LNCaP clone FGC (cell line): Measurements from ENCODE around the gene PRIMA1.

Experiments used
- DNase-seq: peaks from one replicate; pipeline ENCODE4 v3.0.0-alpha.2; 2011; ENCODE audit warnings: low read depth
- H3K4me3 ChIP-seq: 2 replicates; pipeline ENCODE4 v1.5.1; 2011; ENCODE audit warnings: mild to moderate bottlenecking, low read depth, low read length, control low read depth
- TF ChIP-seq, protein P1 (sequence below): IDR thresholded peaks from 2 replicates; pipeline ENCODE4 v1.5.1; 2012; ENCODE audit warnings: mild to moderate bottlenecking; ENCODE audit not compliant: control insufficient read depth, insufficient read depth; ENCODE audit errors: extremely low read depth

The PRIMA1 gene

DNA sequence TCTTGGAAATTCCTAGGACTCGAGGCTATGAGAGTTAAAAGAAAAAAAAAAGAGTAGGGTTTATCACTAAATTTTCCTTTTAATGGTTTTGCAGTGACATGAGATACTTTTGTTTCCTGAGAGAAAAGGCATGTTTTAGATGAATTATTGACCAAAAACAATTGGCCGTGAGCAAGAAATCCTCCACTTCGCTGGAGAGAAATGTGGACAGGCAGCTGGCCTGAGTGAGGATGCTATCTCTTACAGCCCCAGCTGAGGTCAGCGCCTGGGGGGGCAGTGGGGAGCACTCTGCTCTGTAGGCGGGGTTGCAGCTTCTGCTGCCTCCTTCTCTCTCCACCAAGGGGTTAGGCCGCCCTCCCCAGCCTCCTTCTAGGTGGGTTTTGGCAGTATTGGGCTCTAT, 54.7 kb downstream of the PRIMA1 start:
- H3K4me3 ChIP-seq, result no peak overlapping the region
- TF ChIP-seq, protein P1, sequence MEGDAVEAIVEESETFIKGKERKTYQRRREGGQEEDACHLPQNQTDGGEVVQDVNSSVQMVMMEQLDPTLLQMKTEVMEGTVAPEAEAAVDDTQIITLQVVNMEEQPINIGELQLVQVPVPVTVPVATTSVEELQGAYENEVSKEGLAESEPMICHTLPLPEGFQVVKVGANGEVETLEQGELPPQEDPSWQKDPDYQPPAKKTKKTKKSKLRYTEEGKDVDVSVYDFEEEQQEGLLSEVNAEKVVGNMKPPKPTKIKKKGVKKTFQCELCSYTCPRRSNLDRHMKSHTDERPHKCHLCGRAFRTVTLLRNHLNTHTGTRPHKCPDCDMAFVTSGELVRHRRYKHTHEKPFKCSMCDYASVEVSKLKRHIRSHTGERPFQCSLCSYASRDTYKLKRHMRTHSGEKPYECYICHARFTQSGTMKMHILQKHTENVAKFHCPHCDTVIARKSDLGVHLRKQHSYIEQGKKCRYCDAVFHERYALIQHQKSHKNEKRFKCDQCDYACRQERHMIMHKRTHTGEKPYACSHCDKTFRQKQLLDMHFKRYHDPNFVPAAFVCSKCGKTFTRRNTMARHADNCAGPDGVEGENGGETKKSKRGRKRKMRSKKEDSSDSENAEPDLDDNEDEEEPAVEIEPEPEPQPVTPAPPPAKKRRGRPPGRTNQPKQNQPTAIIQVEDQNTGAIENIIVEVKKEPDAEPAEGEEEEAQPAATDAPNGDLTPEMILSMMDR, result no peak
- DNase-seq, result no peak

DNA sequence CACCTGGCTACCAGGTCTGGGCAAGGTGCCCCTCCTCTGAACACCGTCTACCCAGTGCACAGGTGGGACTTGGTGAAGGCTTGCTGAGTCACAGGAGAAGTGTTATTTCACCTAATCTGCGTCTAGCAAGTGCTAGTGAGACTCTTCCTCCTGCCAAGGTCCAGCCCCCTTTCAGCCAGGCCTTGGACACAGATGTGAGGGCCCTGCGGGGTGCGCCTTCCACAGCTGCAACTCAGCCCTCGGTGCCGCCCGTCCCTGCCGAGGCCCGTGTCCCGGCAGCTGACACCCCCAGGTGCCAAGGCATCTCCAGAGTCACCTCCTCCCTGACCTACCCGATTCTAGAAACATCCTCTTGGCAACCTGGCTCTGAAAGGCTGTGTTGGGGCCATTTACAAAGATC, 55.1 kb downstream of the PRIMA1 start:
- TF ChIP-seq, protein P1, result no peak
- no peak for DNase-seq
- H3K4me3 ChIP-seq, result no peak overlapping the region

DNA sequence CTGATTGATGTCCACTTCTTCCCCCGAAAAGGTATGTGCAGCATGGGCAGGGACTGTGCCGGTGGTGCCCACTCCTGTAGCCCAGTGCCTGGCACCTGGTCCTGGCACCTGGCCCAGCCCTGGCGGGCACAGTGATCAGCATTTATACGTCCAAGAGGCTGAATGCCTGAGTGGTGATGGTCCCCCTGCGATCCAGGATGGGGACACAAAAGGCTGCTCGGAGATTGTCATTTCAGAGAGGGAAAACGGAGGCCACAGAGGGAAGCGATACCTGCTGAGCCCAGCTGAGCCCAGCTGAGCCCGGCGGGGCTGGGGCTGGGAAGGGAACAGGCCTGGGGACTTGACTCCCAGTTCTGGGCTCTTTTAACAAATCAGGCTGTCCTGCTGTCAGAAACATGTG, 55.8 kb downstream of the PRIMA1 start:
- no peak overlapping the region for H3K4me3 ChIP-seq
- TF ChIP-seq, protein P1, result no peak
- DNase-seq, result no peak

DNA sequence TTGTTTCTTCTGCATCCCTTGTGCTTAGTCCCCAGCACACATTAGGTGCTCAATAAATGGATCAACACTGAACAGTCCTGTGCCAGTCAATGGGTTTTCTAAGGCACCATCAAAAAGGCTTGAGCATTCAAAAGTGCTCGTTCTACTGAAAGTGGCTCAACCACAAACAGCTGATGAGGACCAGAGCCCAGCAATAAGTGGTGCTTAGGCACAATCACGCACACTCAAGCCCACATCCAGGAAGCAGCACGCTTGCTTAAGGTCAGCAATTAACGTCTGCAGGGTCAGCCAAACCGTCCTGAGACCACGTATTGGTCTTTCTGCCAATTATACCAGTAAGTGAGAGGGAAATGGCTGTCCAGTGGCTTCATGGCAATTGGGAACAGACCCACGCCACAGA, 56.5 kb downstream of the PRIMA1 start:
- no peak for DNase-seq

DNA sequence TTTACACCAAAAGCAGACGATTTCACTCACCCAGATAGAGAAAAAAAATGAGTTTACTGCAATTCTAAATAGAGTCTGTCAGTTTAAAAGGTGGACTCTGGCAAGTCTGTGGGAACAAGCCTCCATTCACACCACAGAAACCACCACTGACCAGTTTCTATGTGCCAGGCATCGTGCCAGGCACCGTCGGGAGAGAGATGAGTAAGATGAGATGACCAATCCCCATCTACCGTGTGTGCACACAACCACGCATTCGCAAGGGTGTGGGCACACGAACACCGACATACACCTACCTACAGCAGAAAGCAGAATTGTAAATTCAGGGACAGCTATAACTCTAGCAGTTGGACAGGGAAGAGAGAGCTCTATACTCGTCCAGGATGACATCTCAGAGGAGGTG, 58.3 kb downstream of the PRIMA1 start:
- DNase-seq, result no peak
- TF ChIP-seq, protein P1, result no peak
- H3K4me3 ChIP-seq, result no peak overlapping the region

More for the DNA sequence above, 56.5 kb downstream of the PRIMA1 start:
- no peak overlapping the region for H3K4me3 ChIP-seq
- TF ChIP-seq, protein P1, result no peak

DNA sequence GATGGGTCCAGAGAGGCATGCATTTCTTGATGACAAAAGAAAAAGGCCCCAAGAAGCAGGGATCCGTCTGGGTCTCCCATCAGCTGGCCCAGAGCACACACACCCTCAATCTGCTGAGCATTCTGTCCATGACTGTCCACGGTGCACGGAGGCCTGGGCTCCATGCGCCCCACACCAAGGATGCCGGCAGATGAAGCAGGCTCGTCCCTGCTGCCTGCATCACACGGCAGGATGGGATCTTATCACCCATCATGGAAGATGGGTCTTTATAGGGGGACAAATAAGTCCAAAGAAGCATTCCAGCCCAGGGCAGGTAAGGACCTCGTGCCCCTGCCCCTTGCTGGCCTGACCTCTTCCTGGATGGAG, 59.7 kb downstream of the PRIMA1 start:
- DNase-seq, result no peak
- no peak overlapping the region for H3K4me3 ChIP-seq
- TF ChIP-seq, protein P1, result no peak

DNA sequence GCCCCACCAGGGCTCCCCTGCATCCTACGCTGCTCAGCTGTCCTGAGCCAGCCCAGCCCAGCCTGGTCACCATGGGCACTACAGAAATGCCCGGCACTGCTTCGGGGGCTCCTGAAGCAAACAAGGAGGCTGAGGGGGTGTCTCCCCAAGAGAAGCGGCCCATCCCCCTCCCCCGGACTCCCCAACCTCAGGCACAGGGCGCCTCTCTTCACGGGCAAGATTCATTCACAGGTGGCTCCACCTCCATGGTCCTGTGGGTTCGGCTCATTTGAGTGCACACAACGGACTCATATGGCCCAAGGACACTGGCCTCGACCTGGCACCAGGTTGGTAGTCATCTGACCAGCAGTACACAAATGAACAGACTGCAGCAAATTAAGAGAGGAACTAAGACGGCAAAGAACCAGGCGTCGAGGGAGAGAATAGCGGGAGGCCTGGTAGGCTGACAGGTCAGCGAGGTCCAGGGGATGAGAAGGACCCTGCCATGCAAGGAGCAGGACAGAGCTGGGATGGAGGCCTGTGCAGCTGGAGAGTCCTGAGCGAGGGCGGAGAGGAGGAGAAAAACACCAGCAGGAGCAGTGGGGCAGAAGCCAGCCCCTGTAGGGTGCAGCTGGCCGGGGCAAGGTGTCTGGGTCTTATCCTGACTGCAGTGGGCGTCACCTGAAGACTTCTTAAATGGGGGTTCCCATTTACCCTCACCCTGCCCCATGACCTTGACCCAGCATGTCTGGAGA, 60.2 kb downstream of the PRIMA1 start:
- DNase-seq, result no peak
- H3K4me3 ChIP-seq, result no peak overlapping the region
- TF ChIP-seq, protein P1, result no peak
